Progenitor cell of endocrine pancreas (in vitro differentiated cells): Measurements from ENCODE around the gene STARD13. TPM values are rescaled to one million over a fixed set of nuclear protein-coding genes. Genes with fewer than 3 reads are reported as not detected.

Experiments used
- DNase-seq: peaks from one replicate; pipeline ENCODE4 v3.0.0; 2021; ENCODE audit warnings: low spot score; ENCODE audit not compliant: unreplicated experiment
- H3K27ac Mint-ChIP-seq: 2 replicates; pipeline ENCODE4 v1.8.0; 2021; ENCODE audit warnings: mild to moderate bottlenecking, moderate library complexity, mixed read lengths
- H3K27me3 Mint-ChIP-seq: 2 replicates; pipeline ENCODE4 v1.8.0; 2021; ENCODE audit warnings: mixed read lengths
- H3K36me3 Mint-ChIP-seq: 2 replicates; pipeline ENCODE4 v1.8.0; 2022; ENCODE audit warnings: mixed read lengths; ENCODE audit not compliant: insufficient read depth
- H3K4me1 Mint-ChIP-seq: 2 replicates; pipeline ENCODE4 v1.8.0; 2021; ENCODE audit warnings: low read depth, mixed read lengths
- H3K4me3 Mint-ChIP-seq: 2 replicates; pipeline ENCODE4 v1.8.0; 2021; ENCODE audit warnings: low read depth, mild to moderate bottlenecking, moderate library complexity, mixed read lengths
- H3K9me3 Mint-ChIP-seq: 2 replicates; pipeline ENCODE4 v1.8.0; 2021; ENCODE audit warnings: low read depth, mixed read lengths
- total RNA-seq: library from RNA; stranded (reverse); gene quantifications from 2 replicates; pipeline ENCODE4 v1.2.1, GENCODE V29; 2021
- TF ChIP-seq, protein P1 (sequence below): fragments of 200-600 bp; sonication (generic); IDR thresholded peaks from one replicate; pipeline ENCODE4 v1.5.0; 2021; ENCODE audit warnings: antibody characterized with exemption, mild to moderate bottlenecking; ENCODE audit not compliant: unreplicated experiment

The STARD13 gene
- total RNA-seq, 1 donor from 2014 or later, result 11.7 TPM

DNA sequence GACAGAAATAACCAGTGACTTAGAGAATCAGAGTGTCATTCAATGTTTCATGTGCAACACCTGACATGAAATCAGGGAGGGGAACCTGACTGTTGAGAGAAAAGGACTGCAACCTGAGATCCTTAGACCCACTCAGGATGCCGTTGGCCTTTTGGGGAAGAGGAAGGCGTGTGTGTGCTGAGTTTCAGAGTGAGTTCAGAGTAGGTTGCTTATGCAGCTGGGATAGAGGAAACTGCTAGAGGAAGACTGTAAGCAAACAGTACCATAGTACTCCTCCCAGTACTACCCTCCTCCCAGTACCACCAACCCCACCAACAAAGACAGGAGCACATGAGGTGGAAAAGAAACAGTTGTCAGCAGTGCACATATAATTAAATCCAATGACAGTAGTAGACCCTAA is 205.6 kb downstream of the STARD13 start:
- no peak overlapping the region for H3K27ac Mint-ChIP-seq

DNA sequence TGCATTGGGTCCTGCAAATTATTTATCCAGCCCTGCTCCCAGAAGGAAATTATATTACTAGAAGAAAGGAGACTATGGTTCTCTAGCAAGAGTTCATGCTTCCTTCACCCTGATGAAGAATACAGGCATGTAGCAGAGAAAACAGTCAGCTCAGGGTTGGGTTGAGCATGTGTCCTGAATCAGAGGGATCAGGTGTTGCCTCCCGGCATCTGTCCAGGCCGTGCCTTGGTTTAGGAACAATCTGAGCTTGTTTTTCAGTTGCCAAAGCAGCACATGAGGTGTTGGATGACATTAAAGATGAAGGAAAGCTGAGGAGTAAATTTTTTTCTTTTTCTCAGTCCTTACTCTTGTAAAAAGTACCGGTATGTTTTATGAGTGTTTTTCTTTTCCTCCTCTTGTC is 207.3 kb downstream of the STARD13 start:
- H3K36me3 Mint-ChIP-seq, result no peaks in the 10 kb centered on the region
- no peak for DNase-seq
- no peaks in the 10 kb centered on the region for H3K4me1 Mint-ChIP-seq
- H3K27ac Mint-ChIP-seq, result no peak overlapping the region
- TF ChIP-seq, protein P1, sequence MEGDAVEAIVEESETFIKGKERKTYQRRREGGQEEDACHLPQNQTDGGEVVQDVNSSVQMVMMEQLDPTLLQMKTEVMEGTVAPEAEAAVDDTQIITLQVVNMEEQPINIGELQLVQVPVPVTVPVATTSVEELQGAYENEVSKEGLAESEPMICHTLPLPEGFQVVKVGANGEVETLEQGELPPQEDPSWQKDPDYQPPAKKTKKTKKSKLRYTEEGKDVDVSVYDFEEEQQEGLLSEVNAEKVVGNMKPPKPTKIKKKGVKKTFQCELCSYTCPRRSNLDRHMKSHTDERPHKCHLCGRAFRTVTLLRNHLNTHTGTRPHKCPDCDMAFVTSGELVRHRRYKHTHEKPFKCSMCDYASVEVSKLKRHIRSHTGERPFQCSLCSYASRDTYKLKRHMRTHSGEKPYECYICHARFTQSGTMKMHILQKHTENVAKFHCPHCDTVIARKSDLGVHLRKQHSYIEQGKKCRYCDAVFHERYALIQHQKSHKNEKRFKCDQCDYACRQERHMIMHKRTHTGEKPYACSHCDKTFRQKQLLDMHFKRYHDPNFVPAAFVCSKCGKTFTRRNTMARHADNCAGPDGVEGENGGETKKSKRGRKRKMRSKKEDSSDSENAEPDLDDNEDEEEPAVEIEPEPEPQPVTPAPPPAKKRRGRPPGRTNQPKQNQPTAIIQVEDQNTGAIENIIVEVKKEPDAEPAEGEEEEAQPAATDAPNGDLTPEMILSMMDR, result no peak
- H3K9me3 Mint-ChIP-seq, result no peaks in the 10 kb centered on the region
- no peaks in the 10 kb centered on the region for H3K27me3 Mint-ChIP-seq
- no peak overlapping the region for H3K4me3 Mint-ChIP-seq

More for the DNA sequence above, 205.6 kb downstream of the STARD13 start:
- TF ChIP-seq, protein P1, result no peak
- Mint-ChIP-seq H3K4me1 (no peaks in the 10 kb centered on the region), H3K27me3 (no peaks in the 10 kb centered on the region), H3K36me3 (no peaks in the 10 kb centered on the region), H3K9me3 (no peaks in the 10 kb centered on the region), H3K4me3 (no peak overlapping the region)
- DNase-seq, result no peak

DNA sequence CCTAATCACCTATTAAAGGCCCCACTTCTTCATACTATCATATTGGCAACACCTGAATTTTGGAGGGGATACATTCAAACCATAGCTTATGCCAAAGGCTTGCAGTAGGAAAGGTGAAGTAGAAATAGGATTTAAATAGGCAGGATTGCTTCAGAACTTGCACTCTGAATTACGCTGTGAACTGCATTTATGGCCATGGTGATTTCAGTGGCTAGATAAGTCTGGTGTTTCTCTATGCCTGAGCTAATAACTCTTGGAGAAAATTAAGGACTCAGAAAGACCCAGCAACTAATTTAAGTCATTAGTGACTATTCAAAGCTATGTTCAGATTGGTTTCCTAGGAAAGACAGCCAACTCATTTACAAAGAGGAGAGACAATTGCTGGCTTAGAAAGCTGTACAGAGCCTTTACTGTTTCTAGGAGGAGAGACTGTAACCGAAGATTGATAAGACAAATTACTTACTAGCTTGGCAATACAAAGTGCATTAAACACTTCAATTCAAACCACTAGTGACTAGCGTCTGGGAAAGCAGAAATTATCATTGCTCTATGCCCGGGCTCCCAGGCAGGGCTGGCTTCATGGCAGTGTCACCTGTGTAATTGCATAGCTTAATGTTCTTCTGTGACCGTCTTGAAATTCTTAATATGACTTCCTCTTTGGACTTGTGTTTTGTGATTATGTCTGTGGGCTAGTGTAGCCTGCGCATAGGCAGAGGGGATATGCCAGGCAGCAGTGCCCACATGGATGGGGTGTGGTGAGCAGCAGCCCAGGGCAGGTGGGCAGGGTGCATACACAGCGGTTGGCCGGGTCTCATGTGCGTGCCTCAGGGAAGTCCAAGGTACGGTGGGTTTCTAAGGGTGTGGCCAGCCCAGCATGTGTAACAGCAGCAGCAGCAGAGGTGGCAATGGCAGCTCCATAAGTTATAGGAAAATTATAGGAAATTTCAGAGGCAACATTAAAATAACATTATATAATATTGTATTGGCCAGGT is 209.3 kb downstream of the STARD13 start:
- TF ChIP-seq, protein P1, result no peak
- no peaks in the 10 kb centered on the region for H3K9me3 Mint-ChIP-seq
- no peaks in the 10 kb centered on the region for H3K4me1 Mint-ChIP-seq

DNA sequence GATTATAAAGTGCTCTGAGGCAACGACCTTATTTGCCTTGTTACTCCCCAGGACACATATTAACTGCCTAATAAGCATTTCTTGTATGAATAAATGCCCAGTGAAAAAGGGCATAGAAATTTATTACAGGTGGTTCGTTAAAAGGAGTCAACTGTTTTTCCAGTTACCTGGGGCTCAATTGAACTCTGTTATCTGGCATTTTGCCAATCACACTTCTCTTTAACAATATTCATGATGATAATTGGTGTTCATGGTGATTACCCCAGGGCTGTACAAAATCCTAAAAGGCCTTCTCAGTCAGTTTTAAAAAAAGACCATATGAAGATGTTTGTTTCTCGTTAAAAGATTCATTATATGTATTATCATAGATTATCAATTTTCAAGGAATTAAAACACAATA is 212.2 kb downstream of the STARD13 start:
- Mint-ChIP-seq H3K9me3 (no peaks in the 10 kb centered on the region), H3K27me3 (no peaks in the 10 kb centered on the region), H3K27ac (no peak overlapping the region), H3K36me3 (no peaks in the 10 kb centered on the region), H3K4me3 (no peak overlapping the region), H3K4me1 (no peaks in the 10 kb centered on the region)
- TF ChIP-seq, protein P1, result no peak
- no peak for DNase-seq

More for the DNA sequence above, 209.3 kb downstream of the STARD13 start:
- no peak overlapping the region for H3K4me3 Mint-ChIP-seq
- H3K27me3 Mint-ChIP-seq, result no peaks in the 10 kb centered on the region
- no peak overlapping the region for H3K27ac Mint-ChIP-seq
- DNase-seq, result no peak
- H3K36me3 Mint-ChIP-seq, result no peaks in the 10 kb centered on the region

DNA sequence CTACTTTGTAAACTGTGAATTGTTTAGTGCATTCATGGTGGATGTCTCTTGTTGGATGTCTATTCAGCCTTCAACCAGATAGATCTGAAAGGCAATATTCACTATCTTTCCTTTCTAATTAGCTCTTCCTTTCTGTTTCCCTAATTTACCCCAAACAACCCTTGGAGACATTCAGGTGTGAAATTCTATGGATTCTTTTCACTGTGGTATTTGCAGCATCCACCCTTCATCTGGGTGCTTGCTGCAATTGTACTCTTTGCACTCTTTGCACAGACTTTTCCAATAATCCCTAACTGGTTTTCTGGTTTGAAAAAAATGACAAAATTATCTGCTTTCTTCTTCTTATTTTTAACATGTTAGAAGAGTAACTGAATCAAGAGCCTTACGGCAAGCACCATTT is 212.8 kb downstream of the STARD13 start:
- Mint-ChIP-seq H3K4me3 (no peak overlapping the region), H3K36me3 (no peaks in the 10 kb centered on the region), H3K27me3 (no peaks in the 10 kb centered on the region), H3K4me1 (no peaks in the 10 kb centered on the region), H3K27ac (no peak overlapping the region), H3K9me3 (no peaks in the 10 kb centered on the region)
- TF ChIP-seq, protein P1, result no peak
- no peak for DNase-seq
